ENCODE results near the gene FXYD5.
"Not testable (repeated sequence)": the region's sequence is repeated elsewhere in the genome, so short reads cannot be mapped to it uniquely, and the experiment has no call there.

Gene FXYD5

GRCh38 chr19:35194012-35194984 lies 39.8 kb downstream of the FXYD5 start:
- no peak for DNase-seq

DNA sequence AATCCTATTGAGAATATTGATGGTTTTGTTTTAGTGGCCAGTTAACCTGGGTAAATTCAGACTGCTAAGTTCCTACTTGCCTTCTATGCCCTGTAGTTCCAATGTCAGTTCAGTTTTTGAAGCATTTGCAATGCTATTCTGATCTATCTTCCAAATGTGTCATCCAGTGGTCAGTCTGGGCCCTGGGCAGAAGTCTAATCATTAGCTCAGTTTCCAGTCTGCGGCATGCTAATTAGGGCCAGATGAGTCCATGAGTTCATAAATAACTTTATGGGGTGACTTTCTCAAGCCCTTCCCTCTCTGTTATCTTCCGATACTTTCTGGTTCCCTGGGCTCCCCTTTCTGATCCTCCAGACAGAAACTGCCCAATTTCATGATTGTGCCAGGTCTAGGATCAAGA lies 41.3 kb downstream of the FXYD5 start:
- DNase-seq, result no peak

- DNase-seq, result not testable (repeated sequence)
Observed at GRCh38 chr19:35196861-35197260, 42.3 kb downstream of the FXYD5 start.

DNA sequence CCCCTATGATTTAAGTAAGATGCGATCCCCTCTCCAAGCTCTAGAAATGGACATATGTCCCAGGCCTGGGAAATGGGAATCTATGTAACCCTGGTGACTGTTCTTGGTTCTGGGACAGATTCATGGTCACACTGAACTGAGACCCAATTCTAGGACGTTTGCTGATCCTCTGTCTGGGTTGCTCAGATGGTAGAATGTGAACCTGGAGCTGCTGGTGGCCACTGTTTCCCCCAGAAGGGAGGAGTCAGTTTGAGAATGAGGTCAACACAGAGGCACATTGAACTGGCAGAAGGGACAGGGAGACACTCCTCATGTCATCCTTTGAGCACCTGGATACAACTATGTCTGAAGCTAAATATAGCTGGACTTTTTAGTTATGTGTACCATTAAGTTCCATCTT lies 44.9 kb downstream of the FXYD5 start:
- DNase-seq, result no peak

DNA sequence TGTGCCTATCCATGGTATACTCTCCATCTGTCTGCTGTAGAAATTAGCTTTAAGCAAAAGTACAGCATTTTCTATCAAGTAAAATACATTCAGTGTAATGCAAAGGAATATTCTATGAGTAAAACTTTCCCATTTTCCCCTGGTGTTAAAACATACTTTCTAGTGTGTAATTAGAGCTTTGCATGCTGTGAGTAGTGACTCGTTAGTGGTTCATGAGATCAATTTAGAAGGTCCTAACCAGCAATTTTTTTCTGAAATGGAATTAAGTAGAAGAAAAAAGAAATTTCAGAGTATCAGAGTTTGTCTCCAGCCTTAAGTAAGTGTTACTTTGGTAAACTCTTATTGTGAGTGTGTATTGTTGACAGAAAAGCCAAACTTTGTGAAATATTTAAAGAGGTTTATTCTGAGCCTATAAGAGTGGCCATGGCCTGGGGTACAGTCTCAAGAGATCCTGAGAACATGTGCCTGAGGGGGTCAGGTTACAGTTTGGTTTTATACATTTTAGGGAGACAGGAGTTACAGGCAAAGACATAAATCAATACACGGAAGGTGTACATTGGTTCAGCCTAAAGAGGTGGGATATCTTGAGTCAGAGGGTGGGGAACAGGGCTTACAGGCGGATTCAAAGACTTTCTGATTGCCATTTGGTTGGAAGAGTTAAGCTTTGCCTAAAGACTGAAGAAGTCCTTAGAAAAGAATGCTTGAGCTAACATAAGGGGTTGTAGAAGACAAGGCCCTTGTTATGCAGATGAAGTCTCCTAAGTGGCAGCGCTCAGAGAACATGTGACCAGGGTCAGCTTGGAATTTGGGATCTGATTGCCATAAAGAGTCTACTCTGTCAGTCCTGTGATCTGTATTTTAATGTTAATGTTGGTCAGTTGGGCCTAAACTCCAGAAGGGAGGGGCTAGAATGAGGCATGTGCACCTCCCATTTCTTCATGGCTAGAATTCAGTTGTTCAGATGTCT lies 48.5 kb downstream of the FXYD5 start:
- DNase-seq, result no peak

- no peak for DNase-seq
Observed at GRCh38 chr19:35204799-35205732, 50.5 kb downstream of the FXYD5 start.

DNA sequence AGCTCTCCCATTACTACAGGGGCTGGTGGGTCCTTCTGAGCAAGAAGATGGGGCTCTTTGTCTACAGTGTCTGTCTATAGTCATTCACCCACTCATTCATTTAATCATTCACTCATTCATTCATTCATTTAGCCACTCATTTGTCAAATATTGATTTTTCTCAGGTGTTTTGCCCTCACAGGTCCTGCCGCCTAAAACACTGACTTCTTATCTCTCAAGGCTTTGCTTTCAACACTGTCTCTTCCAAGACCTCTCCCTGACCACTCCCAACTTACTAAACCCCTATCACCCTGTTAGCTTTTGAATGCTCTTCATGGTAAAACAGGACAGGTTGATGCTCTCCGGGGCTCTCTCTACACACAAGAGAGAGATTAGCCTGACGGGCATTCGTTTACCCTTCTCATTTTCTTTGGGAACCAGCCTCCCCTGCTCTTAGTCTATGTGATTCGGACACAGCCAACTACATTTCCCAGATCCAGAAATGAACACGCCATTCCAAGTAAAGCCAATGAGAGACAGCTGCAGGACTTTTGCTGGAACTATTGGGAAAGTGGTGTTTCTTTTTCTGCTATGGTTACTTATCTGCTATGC lies 51.3 kb downstream of the FXYD5 start:
- DNase-seq, result no peak

DNA sequence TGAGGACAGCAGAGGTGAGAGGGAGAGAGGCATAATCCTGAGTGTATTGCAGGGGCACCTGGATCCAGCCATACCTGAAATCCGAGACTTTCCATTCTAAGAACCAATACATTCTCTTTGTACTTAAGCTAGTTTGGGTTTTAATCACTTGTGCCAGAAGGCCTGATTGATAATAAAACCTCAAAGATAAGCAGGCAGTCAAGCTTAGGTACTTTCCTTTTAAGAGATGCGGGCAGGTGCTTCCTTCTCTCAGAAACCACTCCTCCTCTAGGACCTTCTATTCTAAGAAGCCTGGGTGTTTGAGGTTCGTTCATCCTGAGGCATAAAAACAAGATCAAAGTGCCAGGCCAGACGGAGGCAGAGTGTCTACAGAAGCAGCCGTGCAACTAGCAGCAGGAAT lies 51.8 kb downstream of the FXYD5 start:
- no peak for DNase-seq

GRCh38 chr19:35206855-35207254 lies 52.3 kb downstream of the FXYD5 start:
- DNase-seq, result no peak

DNA sequence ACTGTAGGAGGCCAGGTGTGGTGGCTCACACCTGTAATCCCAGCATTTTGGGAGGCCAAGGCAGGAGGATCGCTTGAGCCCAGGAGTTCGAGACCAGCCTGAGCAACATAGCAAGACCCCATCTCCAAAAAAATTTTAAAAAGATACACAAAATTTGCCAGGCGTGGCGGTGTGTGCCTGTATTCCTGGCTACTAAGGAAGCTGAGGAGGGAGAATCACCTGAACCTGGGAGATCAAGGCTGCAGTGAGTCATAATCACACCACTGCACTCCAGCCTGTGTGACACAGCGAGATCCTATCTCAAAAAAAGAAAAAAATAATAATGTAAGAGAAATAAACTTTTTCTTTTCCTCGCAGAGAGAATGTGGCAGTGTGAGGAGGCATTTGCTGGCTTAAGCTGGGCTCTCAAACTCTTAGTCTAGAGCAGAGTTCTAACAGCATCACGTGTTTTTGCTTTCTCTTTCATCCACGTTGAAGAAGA lies 52.9 kb downstream of the FXYD5 start:
- DNase-seq, result no peak

DNA sequence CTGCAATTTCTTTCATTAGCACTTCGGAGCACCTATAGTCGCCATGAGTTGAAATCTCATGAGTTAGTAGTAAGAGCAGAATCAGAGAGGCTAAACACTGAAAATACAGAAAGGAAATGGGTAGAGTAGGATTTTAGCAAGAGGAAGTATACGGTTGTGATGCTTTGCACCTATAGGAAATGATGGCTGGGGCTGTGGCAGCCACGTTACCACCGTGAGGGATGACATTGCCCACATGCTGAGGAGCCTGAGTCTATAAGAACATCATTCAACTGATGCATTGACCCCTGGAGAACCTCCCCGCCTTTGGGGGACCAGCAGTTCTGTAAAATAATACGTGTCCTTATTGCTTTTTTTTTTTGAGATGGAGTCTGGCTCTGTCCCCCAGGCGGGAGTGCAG lies 53.6 kb downstream of the FXYD5 start:
- DNase-seq, result no peak

DNA sequence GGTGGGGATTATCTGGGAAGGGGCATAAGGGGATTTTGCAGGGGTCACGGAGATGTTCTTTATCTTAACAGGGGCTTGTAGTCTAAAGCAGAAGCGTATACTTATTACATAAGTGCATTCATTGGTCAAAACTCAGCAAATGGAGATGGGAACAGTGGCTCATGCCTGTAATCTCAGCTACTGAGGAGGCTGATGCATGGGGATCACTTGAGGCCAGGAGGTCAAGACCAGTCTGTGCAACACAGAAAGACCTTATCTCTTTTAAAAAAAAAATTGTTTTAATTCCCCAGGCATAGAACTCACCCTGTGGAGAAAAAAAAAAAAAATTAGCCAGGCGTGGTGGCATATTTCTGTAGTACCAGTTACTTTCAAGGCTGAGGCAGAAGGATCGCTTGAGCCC lies 55.1 kb downstream of the FXYD5 start:
- no peak for DNase-seq

DNA sequence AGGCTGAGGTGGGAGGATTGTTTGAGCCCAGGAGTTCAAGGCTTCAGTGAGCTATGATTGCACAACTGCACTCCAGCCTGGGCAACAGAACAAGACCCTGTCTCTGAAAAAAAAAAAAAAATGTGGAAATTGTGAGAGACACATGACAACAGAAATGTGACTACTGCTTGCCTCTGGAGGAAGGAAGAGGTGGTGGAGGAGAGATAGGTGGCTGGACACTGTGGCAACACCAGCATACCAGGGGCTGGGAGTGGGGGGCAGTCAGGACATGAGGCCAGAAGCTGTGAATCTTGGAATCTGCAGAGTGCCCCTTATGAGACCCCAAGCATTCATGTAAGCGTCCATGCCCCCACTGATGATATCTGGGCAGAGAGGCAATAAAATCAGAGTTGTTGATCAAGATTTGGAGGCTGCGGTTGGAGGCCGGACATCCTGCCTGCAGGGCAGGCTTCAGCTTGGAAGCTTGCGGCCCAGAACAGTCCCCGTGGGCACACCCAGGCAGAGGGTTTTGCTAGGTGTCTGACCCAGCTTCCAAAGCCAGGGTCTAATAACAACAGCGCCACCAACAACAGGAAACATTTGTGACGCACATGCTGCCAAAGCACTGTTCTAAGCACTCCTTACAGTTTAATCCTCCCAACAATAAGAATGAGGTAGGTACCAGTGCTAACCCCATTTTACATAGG lies 57.2 kb downstream of the FXYD5 start:
- no peak for DNase-seq

- no peak for DNase-seq
Observed at GRCh38 chr19:35212241-35212640, 57.7 kb downstream of the FXYD5 start.

- DNase-seq, result peak; percentile 42
Observed at GRCh38 chr19:35213663-35214632, 59.4 kb downstream of the FXYD5 start.

- no peak for DNase-seq
Observed at GRCh38 chr19:35214766-35215422, 60.4 kb downstream of the FXYD5 start.

- no peak for DNase-seq
Observed at GRCh38 chr19:35216016-35216832, 61.7 kb downstream of the FXYD5 start.

DNA sequence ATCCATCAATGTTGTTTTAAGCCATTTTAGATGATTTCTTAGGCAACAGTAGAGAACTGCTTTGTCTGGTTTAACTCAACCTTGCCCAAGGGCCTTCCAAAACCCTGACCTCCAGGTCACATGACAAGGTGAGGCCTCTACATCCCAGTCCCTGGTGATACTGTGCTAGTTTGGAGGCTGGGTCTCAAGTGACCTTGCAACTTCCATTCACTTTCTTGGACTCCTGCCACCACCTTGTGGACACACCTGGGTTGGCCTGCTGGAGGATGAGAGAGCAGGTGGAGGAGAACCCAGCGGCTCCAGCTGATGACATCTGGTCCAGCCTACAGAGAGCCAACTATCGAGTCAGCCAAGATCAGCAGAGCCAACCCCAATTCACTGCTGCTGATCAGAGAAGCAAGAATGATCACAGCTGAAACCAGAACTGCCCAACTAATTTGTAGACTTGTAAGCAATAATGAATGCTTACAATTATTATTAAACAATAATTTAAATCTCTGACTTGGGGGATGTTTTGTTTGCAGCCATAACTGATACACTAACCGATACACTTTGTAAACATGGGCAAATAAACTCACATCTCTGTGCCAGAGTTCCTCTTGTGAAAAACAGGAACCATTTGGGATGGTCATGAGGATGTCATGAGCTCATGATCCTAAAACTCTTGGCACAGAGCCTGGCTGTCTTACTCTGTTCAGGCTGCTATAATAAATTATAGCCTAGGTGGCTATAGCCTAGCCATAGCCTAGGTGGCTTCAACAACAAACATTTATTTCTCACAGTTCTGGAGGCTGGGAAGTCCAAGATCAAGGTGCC lies 62.5 kb downstream of the FXYD5 start:
- DNase-seq, result no peak
